Measurements from ENCODE around the gene ZNF385B. TPM values are rescaled to one million over a fixed set of nuclear protein-coding genes. Genes with fewer than 3 reads are reported as not detected.
A peak's percentile ranks its signal among the peaks of the same experiment; 100 is the strongest.

Gene ZNF385B
- total RNA-seq, 1 experiment from 2014 or later, result 0.77 TPM

DNA sequence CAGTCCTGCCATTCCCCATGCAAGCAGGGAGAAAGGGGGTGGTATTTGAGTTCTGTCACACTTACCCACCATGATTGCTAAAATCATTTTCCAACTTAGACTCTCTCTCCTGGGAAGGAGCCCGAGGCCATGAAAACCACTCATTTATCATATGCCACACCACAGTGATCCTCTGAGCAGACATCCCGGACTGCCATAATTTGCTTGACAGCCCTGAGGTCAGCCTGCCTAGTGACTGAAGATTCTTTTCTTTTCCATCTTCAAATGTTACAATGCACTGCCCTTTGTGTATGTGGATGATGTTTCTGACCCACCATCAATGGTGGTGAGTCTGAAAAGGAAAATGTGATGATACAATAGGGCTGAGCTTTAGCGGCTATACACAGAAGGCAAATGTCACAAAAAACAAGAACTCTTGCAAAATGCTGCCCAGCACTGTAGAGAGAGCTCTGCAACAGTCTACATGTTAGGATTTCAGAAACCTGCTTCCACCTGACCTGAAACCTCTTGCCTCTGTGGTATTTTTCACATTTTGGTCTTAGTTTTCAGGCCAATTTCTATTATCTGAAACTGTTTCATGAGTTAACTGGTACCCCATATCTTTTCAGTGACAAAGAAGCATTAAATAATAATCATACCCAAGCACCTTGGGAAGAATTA lies 272.8 kb downstream of the ZNF385B start:
- DNase-seq, result no peak
- intact Hi-C loops (cut with micrococcal nuclease; ENCODE audit: unreplicated experiment), result no loop called here
- Mint-ChIP-seq H3K4me1 (ENCODE audit: low read depth, unreplicated experiment) (no peaks in the 10 kb centered on the region), H3K27ac (ENCODE audit: unreplicated experiment) (no peak overlapping the region), H3K27me3 (ENCODE audit: insufficient read depth, unreplicated experiment) (no peaks in the 10 kb centered on the region), H3K4me3 (ENCODE audit: unreplicated experiment) (no peak overlapping the region), H3K9me3 (ENCODE audit: unreplicated experiment) (no peaks in the 10 kb centered on the region), H3K36me3 (ENCODE audit: insufficient read depth, unreplicated experiment) (no peaks in the 10 kb centered on the region)
- H3K4me3 ChIP-seq (ENCODE audit: low read depth, low read length), result no peak overlapping the region
- H3K27me3 ChIP-seq (replicated peaks; ENCODE audit: control insufficient read depth, insufficient read depth, low read length), result no peaks in the 10 kb centered on the region
- no peaks in the 10 kb centered on the region for H3K4me1 ChIP-seq
- no peaks in the 10 kb centered on the region for H3K36me3 ChIP-seq (ENCODE audit: control insufficient read depth, insufficient read depth, low read length)
- POLR2A ChIA-PET, result no interaction called here
- BruUV-seq (replicated peaks), result no TSS peak
- 0 out of 2 replicates have a peak, but pooled peaks cover 3% of the 10 kb centered on the region for H3K9me3 ChIP-seq
- TF ChIP-seq, protein P1, sequence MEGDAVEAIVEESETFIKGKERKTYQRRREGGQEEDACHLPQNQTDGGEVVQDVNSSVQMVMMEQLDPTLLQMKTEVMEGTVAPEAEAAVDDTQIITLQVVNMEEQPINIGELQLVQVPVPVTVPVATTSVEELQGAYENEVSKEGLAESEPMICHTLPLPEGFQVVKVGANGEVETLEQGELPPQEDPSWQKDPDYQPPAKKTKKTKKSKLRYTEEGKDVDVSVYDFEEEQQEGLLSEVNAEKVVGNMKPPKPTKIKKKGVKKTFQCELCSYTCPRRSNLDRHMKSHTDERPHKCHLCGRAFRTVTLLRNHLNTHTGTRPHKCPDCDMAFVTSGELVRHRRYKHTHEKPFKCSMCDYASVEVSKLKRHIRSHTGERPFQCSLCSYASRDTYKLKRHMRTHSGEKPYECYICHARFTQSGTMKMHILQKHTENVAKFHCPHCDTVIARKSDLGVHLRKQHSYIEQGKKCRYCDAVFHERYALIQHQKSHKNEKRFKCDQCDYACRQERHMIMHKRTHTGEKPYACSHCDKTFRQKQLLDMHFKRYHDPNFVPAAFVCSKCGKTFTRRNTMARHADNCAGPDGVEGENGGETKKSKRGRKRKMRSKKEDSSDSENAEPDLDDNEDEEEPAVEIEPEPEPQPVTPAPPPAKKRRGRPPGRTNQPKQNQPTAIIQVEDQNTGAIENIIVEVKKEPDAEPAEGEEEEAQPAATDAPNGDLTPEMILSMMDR (IDR thresholded peaks at IDR 0.05; ENCODE audit: insufficient read depth in 1 of 2, low read depth in 1 of 2, low read length in 1 of 2, severe bottlenecking in 1 of 2, unreplicated experiment in 1 of 2), result no peak
- CTCF ChIA-PET, result no interaction called here

DNA sequence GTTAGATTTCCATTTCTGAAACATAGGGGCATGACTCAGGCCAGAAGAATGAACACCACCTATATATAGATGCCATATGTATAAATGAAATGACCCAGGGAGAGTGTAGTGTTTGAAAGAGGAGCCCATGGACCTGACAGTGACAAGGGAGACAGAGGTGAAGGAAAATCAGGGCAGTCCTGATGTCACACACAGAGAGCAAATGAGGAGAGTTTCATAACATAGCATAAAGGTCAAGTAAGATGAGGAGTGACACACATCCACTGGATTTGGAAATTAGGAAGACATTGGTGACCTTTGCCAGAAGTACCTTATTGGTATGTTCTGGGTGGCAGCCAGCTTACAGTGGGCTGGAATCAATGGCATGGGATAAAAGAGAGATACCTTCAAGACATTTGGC lies 276.7 kb downstream of the ZNF385B start:
- POLR2A ChIA-PET, result no interaction called here
- Mint-ChIP-seq H3K4me3 (ENCODE audit: unreplicated experiment) (no peak overlapping the region), H3K36me3 (ENCODE audit: insufficient read depth, unreplicated experiment) (no peaks in the 10 kb centered on the region), H3K27me3 (ENCODE audit: insufficient read depth, unreplicated experiment) (no peaks in the 10 kb centered on the region), H3K4me1 (ENCODE audit: low read depth, unreplicated experiment) (no peaks in the 10 kb centered on the region), H3K9me3 (ENCODE audit: unreplicated experiment) (no peaks in the 10 kb centered on the region), H3K27ac (ENCODE audit: unreplicated experiment) (no peak overlapping the region)
- no peaks in the 10 kb centered on the region for H3K27me3 ChIP-seq (replicated peaks; ENCODE audit: control insufficient read depth, insufficient read depth, low read length)
- no peak for DNase-seq
- TF ChIP-seq, protein P1 (IDR thresholded peaks at IDR 0.05; ENCODE audit: insufficient read depth in 1 of 2, low read depth in 1 of 2, low read length in 1 of 2, severe bottlenecking in 1 of 2, unreplicated experiment in 1 of 2), result no peak
- no peaks in the 10 kb centered on the region for H3K36me3 ChIP-seq (ENCODE audit: control insufficient read depth, insufficient read depth, low read length)
- intact Hi-C loops (cut with micrococcal nuclease; ENCODE audit: unreplicated experiment), result loop anchor here (5.0 kb wide), 1 partner anchor 163 kb away; no protein-coding TSS in a partner anchor
- H3K4me1 ChIP-seq, result peaks cover 12% of the 10 kb centered on the region; the same call in 1 of the 2 replicates
- CTCF ChIA-PET, result no interaction called here
- H3K4me3 ChIP-seq (ENCODE audit: low read depth, low read length), result no peak overlapping the region
- H3K9me3 ChIP-seq, result 0 out of 2 replicates have a peak, but pooled peaks cover 3% of the 10 kb centered on the region
- BruUV-seq (replicated peaks), result no TSS peak

DNA sequence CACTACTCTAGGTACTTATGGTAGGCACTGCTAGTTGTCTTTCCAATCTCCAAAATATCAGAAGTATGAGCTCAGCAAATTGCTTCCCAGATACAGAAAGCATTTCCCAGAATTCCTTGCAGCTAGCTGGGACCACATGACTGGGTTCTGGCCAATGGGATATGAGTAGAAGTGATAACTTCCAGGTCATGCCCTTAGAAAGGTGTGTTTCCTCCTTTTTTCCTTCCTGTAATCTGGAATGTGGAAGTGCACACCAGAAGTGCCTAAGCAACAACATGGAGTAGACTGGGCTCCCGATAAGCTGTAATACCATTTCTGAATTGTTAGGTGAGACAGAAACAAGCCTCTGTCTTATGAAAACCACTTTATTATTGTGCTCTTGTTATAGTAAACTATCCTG lies 279.8 kb downstream of the ZNF385B start:
- Histone ChIP-seq H3K27me3 (replicated peaks; ENCODE audit: control insufficient read depth, insufficient read depth, low read length) (no peaks in the 10 kb centered on the region), H3K4me1 (peaks cover 24% of the 10 kb centered on the region), H3K4me3 (ENCODE audit: low read depth, low read length) (no peak overlapping the region), H3K9me3 (0 out of 2 replicates have a peak, but pooled peaks cover 3% of the 10 kb centered on the region), H3K36me3 (ENCODE audit: control insufficient read depth, insufficient read depth, low read length) (no peaks in the 10 kb centered on the region)
- Mint-ChIP-seq H3K27ac (ENCODE audit: unreplicated experiment) (no peak overlapping the region), H3K4me1 (ENCODE audit: low read depth, unreplicated experiment) (no peaks in the 10 kb centered on the region), H3K4me3 (ENCODE audit: unreplicated experiment) (no peak overlapping the region), H3K9me3 (ENCODE audit: unreplicated experiment) (no peaks in the 10 kb centered on the region), H3K36me3 (ENCODE audit: insufficient read depth, unreplicated experiment) (no peaks in the 10 kb centered on the region), H3K27me3 (ENCODE audit: insufficient read depth, unreplicated experiment) (no peaks in the 10 kb centered on the region)
- POLR2A ChIA-PET, result no interaction called here
- intact Hi-C loops (cut with micrococcal nuclease; ENCODE audit: unreplicated experiment), result loop anchor here (5.0 kb wide), 1 partner anchor 166 kb away; no protein-coding TSS in a partner anchor
- CTCF ChIA-PET, result no interaction called here
- TF ChIP-seq, protein P1 (IDR thresholded peaks at IDR 0.05; ENCODE audit: insufficient read depth in 1 of 2, low read depth in 1 of 2, low read length in 1 of 2, severe bottlenecking in 1 of 2, unreplicated experiment in 1 of 2), result no peak
- BruUV-seq (replicated peaks), result no TSS peak
- peak in 1 of 2 experiments; percentile 34 for DNase-seq

Data from Caco-2 (cell line).